Stimulated activated CD8-positive, alpha-beta memory T cell treated with anti-CD3 and anti-CD28 coated beads, Interleukin-2, amount 100 ng/mL, for 1 hour (primary cell): Measurements from ENCODE around the gene CDYL2.

Source experiments
- DNase-seq, 2 donors: peaks; one replicate each; pipeline ENCODE4 v3.0.0-alpha.2; 2020; ENCODE audit warnings: low read depth in 2 of 2

CDYL2 gene

GRCh38 chr16:80708823-80709222 lies 95.6 kb downstream of the CDYL2 start:
- no peak for DNase-seq

GRCh38 chr16:80707686-80708085 lies 96.7 kb downstream of the CDYL2 start:
- DNase-seq: no peak

- DNase-seq: no peak
These were observed 98.8 kb downstream of the CDYL2 start for GRCh38 chr16:80705596-80705995.

- no peak for DNase-seq
These were observed 99.5 kb downstream of the CDYL2 start for GRCh38 chr16:80704751-80705505.

- DNase-seq: no peak
These were observed 101.0 kb downstream of the CDYL2 start for GRCh38 chr16:80703131-80704071.

GRCh38 chr16:80702696-80703095 lies 101.7 kb downstream of the CDYL2 start:
- DNase-seq: no peak

GRCh38 chr16:80700558-80700957 lies 103.8 kb downstream of the CDYL2 start:
- DNase-seq: no peak

- DNase-seq: no peak
These were observed 109.4 kb downstream of the CDYL2 start for GRCh38 chr16:80695020-80695419.

- no peak for DNase-seq
These were observed 110.8 kb downstream of the CDYL2 start for GRCh38 chr16:80693553-80693952.

- DNase-seq: no peak
These were observed 112.1 kb downstream of the CDYL2 start for GRCh38 chr16:80692270-80692669.

- DNase-seq: no peak
These were observed 113.2 kb downstream of the CDYL2 start for GRCh38 chr16:80691111-80691741.

- DNase-seq: no peak
These were observed 114.9 kb downstream of the CDYL2 start for GRCh38 chr16:80689487-80689886.

- no peak for DNase-seq
These were observed 116.8 kb downstream of the CDYL2 start for GRCh38 chr16:80687606-80688005.

- DNase-seq: no peak
These were observed 119.5 kb downstream of the CDYL2 start for GRCh38 chr16:80684906-80685305.

GRCh38 chr16:80684136-80684765 lies 120.1 kb downstream of the CDYL2 start:
- no peak for DNase-seq

GRCh38 chr16:80683646-80684045 lies 120.8 kb downstream of the CDYL2 start:
- no peak for DNase-seq

GRCh38 chr16:80682421-80683070 lies 121.9 kb downstream of the CDYL2 start:
- DNase-seq: no peak

GRCh38 chr16:80681436-80681835 lies 123.0 kb downstream of the CDYL2 start:
- no peak for DNase-seq

GRCh38 chr16:80680839-80681238 lies 123.6 kb downstream of the CDYL2 start:
- DNase-seq: no peak

- no peak for DNase-seq
These were observed 124.4 kb downstream of the CDYL2 start for GRCh38 chr16:80680046-80680445.

GRCh38 chr16:80674884-80675283 lies 129.5 kb downstream of the CDYL2 start:
- no peak for DNase-seq
